GM13977 (cell line): ENCODE results near the gene ANO2.

ENCODE experiments used
- DNase-seq: peaks from one replicate; pipeline ENCODE4 v3.0.0; 2012; ENCODE audit warnings: low spot score
- CTCF ChIP-seq: IDR thresholded peaks from 2 replicates; pipeline ENCODE4 v1.5.1; 2012; ENCODE audit warnings: mild to moderate bottlenecking, control low read depth; ENCODE audit not compliant: insufficient read depth; ENCODE audit errors: extremely low read depth, missing control alignments
- in situ Hi-C: fragments of 300-500 bp; cut with MboI; formaldehyde crosslinking; loops from one replicate; pipeline ENCODE4 v1.12.0; 2022; ENCODE audit warnings: low sequenced_read_pairs, low pct_unique_long_range_greater_than_20kb, mixed read lengths, inconsistent platforms; ENCODE audit not compliant: unreplicated experiment

The ANO2 gene

GRCh38 chr12:5984873-5985272 lies 39.8 kb upstream of the ANO2 start:
- no peak for TF ChIP-seq CTCF
- in situ Hi-C loops = no loop called here
- no peak for DNase-seq

DNA sequence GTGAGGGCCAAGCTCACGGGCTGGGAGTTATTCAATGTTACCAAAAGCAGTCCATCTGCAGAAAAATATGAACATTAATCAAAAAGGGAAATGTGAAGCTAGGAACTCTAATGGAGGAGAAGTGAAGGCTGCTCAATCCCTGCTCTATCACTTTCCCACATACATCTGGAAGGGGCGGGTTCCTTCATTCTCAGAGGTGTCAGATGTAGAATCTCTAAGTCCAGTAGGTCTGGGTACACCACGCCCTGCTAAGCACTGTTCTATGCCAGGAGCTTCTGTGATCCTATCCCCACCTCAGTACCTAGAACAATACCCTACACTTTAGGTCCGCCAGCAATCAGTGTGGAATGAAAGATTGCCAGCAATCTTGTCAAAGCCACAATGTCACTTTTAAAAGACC lies 37.0 kb upstream of the ANO2 start:
- in situ Hi-C loops = no loop called here
- no peak for TF ChIP-seq CTCF
- no peak for DNase-seq

DNA sequence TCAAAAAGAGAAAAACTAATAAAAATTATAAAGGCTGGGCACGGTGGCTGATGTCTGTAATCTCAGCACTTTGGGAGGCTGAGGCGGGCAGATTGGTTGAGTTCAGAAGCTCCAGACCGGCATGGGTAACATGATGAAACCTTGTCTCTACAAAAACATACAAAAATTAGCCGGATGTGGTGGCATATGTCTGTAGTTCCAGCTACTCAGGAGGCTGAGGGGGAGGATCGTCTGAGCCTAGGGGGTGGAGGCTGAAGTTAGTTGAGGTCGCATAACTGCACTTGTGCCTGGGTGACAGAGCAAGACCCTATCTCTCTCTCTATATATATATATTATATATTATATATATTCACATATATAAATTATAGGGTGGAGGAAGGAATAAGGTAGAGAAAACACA lies 32.5 kb upstream of the ANO2 start:
- DNase-seq = no peak
- in situ Hi-C loops = no loop called here
- no peak for TF ChIP-seq CTCF

- in situ Hi-C loops = no loop called here
- no peak for DNase-seq
- no peak for TF ChIP-seq CTCF
Measured at GRCh38 chr12:5976711-5977110, 31.7 kb upstream of the ANO2 start.

- in situ Hi-C loops = no loop called here
Measured at GRCh38 chr12:5976196-5976595, 31.1 kb upstream of the ANO2 start.

GRCh38 chr12:5973461-5974115 lies 28.5 kb upstream of the ANO2 start:
- no peak for TF ChIP-seq CTCF
- DNase-seq = no peak
- in situ Hi-C loops = no loop called here

More at GRCh38 chr12:5976196-5976595, 31.1 kb upstream of the ANO2 start:
- DNase-seq = no peak
- TF ChIP-seq CTCF = no peak
